ENCODE data around the gene NUP155.

GRCh38 chr5:37323607-37324006, 47.3 kb downstream of the NUP155 start:
- TF ChIP-seq REST (IDR thresholded peaks at IDR 0.05; ENCODE audit: low read depth) (no peak), EGR1 (IDR thresholded peaks at IDR 0.05) (no peak), ZBTB7A (IDR thresholded peaks at IDR 0.05; ENCODE audit: low read depth) (no peak), TCF12 (IDR thresholded peaks at IDR 0.05; ENCODE audit: low read depth) (no peak), EP300 (IDR thresholded peaks at IDR 0.05; ENCODE audit: borderline replicate concordance) (no peak), FOXM1 (IDR thresholded peaks at IDR 0.05; ENCODE audit: borderline replicate concordance, low read depth) (no peak)
